PC-3 (cell line): Measurements from ENCODE around the gene RPS6KB1.
"Not testable (repeated sequence)": the region's sequence is repeated elsewhere in the genome, so short reads cannot be mapped to it uniquely, and the experiment has no call there.

ENCODE experiments used
- CTCF ChIP-seq: fragments of 300-600 bp; sonication (generic); conservative IDR thresholded peaks from 2 replicates; pipeline ENCODE4 v1.5.1; 2017; ENCODE audit warnings: antibody characterized with exemption, low read depth, mild to moderate bottlenecking, low read length
- EZH2 ChIP-seq: fragments of 300-600 bp; sonication (generic); IDR thresholded peaks from one replicate; pipeline ENCODE4 v1.6.1; 2017; ENCODE audit warnings: antibody characterized with exemption, mild to moderate bottlenecking, low read length; ENCODE audit not compliant: unreplicated experiment
- EZH2phosphoT487 ChIP-seq: fragments of 300-600 bp; sonication (generic); IDR thresholded peaks from 2 replicates; pipeline ENCODE4 v1.6.1; 2018; ENCODE audit warnings: mild to moderate bottlenecking, antibody characterized with exemption, low read length, borderline replicate concordance

DNA sequence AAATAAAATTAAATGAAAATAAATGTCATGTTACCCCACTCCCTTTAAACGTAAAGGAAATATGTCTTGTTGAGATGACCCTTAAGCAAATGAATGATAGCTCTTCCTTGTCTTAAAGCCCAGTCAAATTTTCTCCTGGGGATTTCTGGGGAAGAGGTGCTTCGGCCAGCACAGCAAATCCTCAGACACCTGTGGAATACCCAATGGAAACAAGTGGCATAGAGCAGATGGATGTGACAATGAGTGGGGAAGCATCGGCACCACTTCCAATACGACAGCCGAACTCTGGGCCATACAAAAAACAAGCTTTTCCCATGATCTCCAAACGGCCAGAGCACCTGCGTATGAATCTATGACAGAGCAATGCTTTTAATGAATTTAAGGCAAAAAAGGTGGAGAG is 53.5 kb downstream of the RPS6KB1 start:
- not testable (repeated sequence) for TF ChIP-seq CTCF, EZH2, EZH2phosphoT487
